ENCODE results near the gene BAIAP2.

Gene BAIAP2

GRCh38 chr17:81046132-81046769 lies 11.3 kb downstream of the BAIAP2 start:
- Mint-ChIP-seq H3K4me3 (no peak overlapping the region), H3K27ac (no peak overlapping the region)
- DNase-seq = no peak

GRCh38 chr17:81046770-81047359 lies 11.9 kb downstream of the BAIAP2 start:
- TF ChIP-seq, protein P1, sequence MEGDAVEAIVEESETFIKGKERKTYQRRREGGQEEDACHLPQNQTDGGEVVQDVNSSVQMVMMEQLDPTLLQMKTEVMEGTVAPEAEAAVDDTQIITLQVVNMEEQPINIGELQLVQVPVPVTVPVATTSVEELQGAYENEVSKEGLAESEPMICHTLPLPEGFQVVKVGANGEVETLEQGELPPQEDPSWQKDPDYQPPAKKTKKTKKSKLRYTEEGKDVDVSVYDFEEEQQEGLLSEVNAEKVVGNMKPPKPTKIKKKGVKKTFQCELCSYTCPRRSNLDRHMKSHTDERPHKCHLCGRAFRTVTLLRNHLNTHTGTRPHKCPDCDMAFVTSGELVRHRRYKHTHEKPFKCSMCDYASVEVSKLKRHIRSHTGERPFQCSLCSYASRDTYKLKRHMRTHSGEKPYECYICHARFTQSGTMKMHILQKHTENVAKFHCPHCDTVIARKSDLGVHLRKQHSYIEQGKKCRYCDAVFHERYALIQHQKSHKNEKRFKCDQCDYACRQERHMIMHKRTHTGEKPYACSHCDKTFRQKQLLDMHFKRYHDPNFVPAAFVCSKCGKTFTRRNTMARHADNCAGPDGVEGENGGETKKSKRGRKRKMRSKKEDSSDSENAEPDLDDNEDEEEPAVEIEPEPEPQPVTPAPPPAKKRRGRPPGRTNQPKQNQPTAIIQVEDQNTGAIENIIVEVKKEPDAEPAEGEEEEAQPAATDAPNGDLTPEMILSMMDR (IDR thresholded peaks at IDR 0.05) = no peak
- Mint-ChIP-seq H3K27me3 (ENCODE audit: low read depth, poor library complexity) (peaks cover 4% of the 10 kb centered on the region), H3K9me3 (no peaks in the 10 kb centered on the region), H3K27ac (no peak overlapping the region), H3K36me3 (ENCODE audit: low read depth) (no peaks in the 10 kb centered on the region), H3K4me1 (peaks cover 77% of the 10 kb centered on the region), H3K4me3 (no peak overlapping the region)
- no peak for DNase-seq

More at GRCh38 chr17:81046132-81046769, 11.3 kb downstream of the BAIAP2 start:
- Mint-ChIP-seq H3K4me1 (peaks cover 75% of the 10 kb centered on the region), H3K27me3 (ENCODE audit: low read depth, poor library complexity) (peaks cover 4% of the 10 kb centered on the region), H3K36me3 (ENCODE audit: low read depth) (no peaks in the 10 kb centered on the region), H3K9me3 (no peaks in the 10 kb centered on the region)
- TF ChIP-seq, protein P1 (IDR thresholded peaks at IDR 0.05) = no peak

DNA sequence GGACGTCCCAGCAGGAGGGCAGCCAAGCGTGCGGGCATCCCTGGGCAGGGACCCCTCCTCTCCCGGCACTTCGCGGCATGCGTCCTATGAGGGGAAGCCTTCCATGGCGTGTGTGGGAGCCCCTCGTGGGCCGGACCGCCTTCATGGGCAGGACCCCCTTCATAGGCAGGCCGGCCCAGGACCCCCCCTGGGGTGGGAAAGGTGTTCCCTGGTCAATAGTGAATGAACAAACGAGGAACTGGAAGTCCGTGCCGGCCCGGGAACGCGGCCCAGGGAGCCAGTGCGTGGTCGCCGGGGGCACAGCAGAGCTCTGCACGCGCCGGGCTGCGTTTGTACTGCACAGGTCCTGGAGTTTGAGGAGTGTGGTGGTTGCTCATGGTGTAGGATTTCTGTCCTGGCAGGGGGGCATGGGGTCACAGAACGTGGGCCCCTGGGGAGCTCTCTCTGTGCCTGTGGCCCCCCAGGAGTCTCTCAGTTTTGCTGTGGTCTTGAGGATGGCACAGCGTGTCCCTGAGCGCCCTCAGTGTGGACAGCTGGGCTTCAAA lies 13.9 kb downstream of the BAIAP2 start:
- Mint-ChIP-seq H3K27ac (peak overlapping the region; percentile 64), H3K4me3 (no peak overlapping the region), H3K27me3 (ENCODE audit: low read depth, poor library complexity) (peaks cover 4% of the 10 kb centered on the region), H3K4me1 (peaks cover 80% of the 10 kb centered on the region), H3K9me3 (no peaks in the 10 kb centered on the region), H3K36me3 (ENCODE audit: low read depth) (no peaks in the 10 kb centered on the region)
- TF ChIP-seq, protein P1 (IDR thresholded peaks at IDR 0.05) = no peak
- DNase-seq = no peak

DNA sequence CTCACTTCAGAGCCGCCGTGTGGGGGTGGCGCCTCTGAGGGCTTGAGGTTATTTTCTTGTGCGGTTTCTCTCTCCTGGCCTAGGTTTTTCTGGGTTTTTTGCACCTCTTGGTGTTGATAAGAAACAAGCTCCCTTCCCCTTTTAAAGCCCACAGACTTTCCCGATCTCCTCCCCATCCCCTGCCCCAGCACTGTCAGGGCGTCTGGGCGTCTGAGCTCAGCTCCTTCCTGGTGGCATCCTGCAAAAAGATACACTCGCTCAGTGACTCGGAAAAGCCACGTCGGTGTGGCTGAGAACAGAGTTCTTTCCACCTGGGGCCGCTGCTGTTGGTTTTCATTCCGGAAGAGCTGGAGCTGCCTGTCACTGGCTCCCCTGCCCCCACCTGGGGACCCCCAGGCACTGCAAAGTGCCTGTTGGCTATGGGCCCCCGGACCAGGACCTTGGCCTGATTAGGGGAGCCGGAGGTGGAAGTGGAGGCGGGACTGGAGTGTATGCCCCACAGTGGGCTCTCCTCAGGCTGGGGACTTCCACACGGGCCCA lies 14.5 kb downstream of the BAIAP2 start:
- Mint-ChIP-seq H3K27ac (peak overlapping the region; percentile 64), H3K4me3 (peak overlapping the region; percentile 61)

DNA sequence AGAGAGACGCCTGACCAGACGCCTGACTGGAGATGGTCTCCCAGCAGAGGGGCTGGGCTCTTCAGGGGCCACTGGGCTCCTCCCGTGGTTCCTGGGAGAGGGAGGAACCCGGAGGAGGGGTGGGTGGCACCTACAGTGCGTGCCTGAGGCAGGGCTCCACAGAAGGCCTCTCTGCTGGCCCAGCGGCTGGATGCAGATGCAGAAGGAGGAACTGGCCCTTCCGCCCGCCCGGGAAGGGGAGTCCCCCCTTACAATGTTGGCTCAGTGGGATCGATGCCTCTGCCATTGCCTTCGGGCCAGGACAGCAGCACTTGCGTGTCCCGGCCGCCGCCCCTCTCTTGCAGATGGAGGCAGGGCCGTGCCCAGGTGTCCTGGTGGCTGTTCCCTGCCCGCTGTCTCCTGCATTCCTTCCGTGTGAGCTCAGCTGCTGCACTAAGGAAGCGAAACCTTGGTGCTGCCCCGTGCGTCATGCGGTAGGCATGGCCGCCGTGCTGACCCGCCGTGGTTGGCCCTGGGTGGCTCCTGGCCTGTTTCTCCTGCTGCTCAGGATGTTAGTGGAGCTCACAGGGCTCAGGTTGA lies 15.1 kb downstream of the BAIAP2 start:
- Mint-ChIP-seq H3K4me3 (no peak overlapping the region), H3K9me3 (no peaks in the 10 kb centered on the region), H3K4me1 (peaks cover 68% of the 10 kb centered on the region), H3K36me3 (ENCODE audit: low read depth) (peaks cover 3% of the 10 kb centered on the region), H3K27ac (no peak overlapping the region), H3K27me3 (ENCODE audit: low read depth, poor library complexity) (peaks cover 4% of the 10 kb centered on the region)
- no peak for DNase-seq
- TF ChIP-seq, protein P1 (IDR thresholded peaks at IDR 0.05) = no peak

More for the DNA sequence above, 14.5 kb downstream of the BAIAP2 start:
- Mint-ChIP-seq H3K36me3 (ENCODE audit: low read depth) (peaks cover 2% of the 10 kb centered on the region), H3K27me3 (ENCODE audit: low read depth, poor library complexity) (peaks cover 4% of the 10 kb centered on the region), H3K4me1 (peaks cover 75% of the 10 kb centered on the region), H3K9me3 (no peaks in the 10 kb centered on the region)
- no peak for DNase-seq
- TF ChIP-seq, protein P1 (IDR thresholded peaks at IDR 0.05) = no peak
